Prostate gland (tissue), 2 donors: ENCODE measurements around the gene TMCO1. TPM values are rescaled to one million over a fixed set of nuclear protein-coding genes. Genes with fewer than 3 reads are reported as not detected.
A peak's percentile ranks its signal among the peaks of the same experiment; 100 is the strongest.

Source experiments
- DNase-seq: peaks from one replicate; pipeline ENCODE4 v3.0.0-alpha.2; 2019; ENCODE audit warnings: low spot score
- H3K27ac ChIP-seq, 2 donors: fragments of 200-600 bp; sonication (generic); 2 replicates each; pipeline ENCODE4 v1.5.1; 2017 to 2019
- H3K27me3 ChIP-seq: fragments of 200-600 bp; sonication (generic); replicated peaks from 2 replicates; pipeline ENCODE4 v1.5.1; 2019; ENCODE audit not compliant: insufficient read depth
- H3K36me3 ChIP-seq, 2 donors: fragments of 200-600 bp; sonication (generic); 1 replicate in 1 of 2; 2 replicates in 1 of 2; pipeline versions ENCODE4 v1.5.1 to v1.8.1; 2017 to 2019
- H3K4me1 ChIP-seq: fragments of 200-600 bp; sonication (generic); replicated peaks from 2 replicates; pipeline ENCODE4 v1.5.1; 2019
- H3K4me3 ChIP-seq, 2 donors: fragments of 200-600 bp; sonication (generic); 2 replicates each; pipeline ENCODE4 v1.5.1; 2017 to 2019
- H3K9me3 ChIP-seq: fragments of 200-600 bp; sonication (generic); 2 replicates; pipeline ENCODE4 v1.5.1; 2017
- CTCF ChIP-seq, 4 experiments: fragments of 200-600 bp in 2 of 4; fragments of 450-650 bp in 2 of 4; sonication (generic) in 2 of 4; IDR thresholded peaks; 1 replicate in 3 of 4; 2 replicates in 1 of 4; pipeline ENCODE4 v1.5.1; 2016 to 2019; ENCODE audit warnings: antibody characterized with exemption in 4 of 4, mild to moderate bottlenecking in 2 of 4, moderate library complexity in 2 of 4
- POLR2A ChIP-seq: fragments of 450-650 bp; IDR thresholded peaks from one replicate; pipeline ENCODE4 v1.6.1; 2016; ENCODE audit warnings: antibody characterized with exemption, mild to moderate bottlenecking
- POLR2AphosphoS5 ChIP-seq: sonication (generic); formaldehyde crosslinking; IDR thresholded peaks from one replicate; pipeline ENCODE4 v1.6.1; 2017; ENCODE audit warnings: antibody characterized with exemption
- WGBS: methylation state at CpG from one replicate; pipeline ENCODE4 v1.1.5; 2018; 5-methylcytosine and 5-hydroxymethylcytosine counted together
- intact Hi-C: fragments of 100-400 bp; cut with DNase I; formaldehyde crosslinking; loops from one replicate; pipeline ENCODE4 v1.14.2; 2022
- total RNA-seq, 2 donors: library from RNA; depleted of rRNA; stranded (reverse); fragments of >200 nt; gene quantifications; one replicate each; pipeline ENCODE4 v1.1.0, GENCODE V29; 2016

TMCO1 gene
- total RNA-seq, 2 donors from 2014 or later, result 90.8 to 120 TPM

- no peak for DNase-seq
- H3K4me1 ChIP-seq, result peaks cover 12% of the 10 kb centered on the region
- peak overlapping the region; percentile 91 to 98 for H3K27ac ChIP-seq
- peak overlapping the region; percentile 71 to 92 for H3K4me3 ChIP-seq
- intact Hi-C loops, result loop anchor here (5.0 to 10.0 kb wide), 2 partner anchors 70 to 103 kb away; partner anchors contain the start of gene TMCO1
- no peaks in the 10 kb centered on the region for H3K27me3 ChIP-seq
- TF ChIP-seq CTCF (IDR thresholded peaks at IDR 0.05), result no peak
- TF ChIP-seq POLR2A, result no peak
- TF ChIP-seq POLR2AphosphoS5, result no peak
- H3K36me3 ChIP-seq, result no peaks in the 10 kb centered on the region
- WGBS, result 34% methylated on average over 8 of the region's 8 CpGs
- H3K9me3 ChIP-seq, result no peaks in the 10 kb centered on the region
These were observed 71.2 kb downstream of the TMCO1 start for GRCh38 chr1:165697491-165697880.

GRCh38 chr1:165696625-165697100 is 72.0 kb downstream of the TMCO1 start:
- Histone ChIP-seq H3K4me3 (peak overlapping the region; percentile 71 to 92), H3K36me3 (no peaks in the 10 kb centered on the region), H3K4me1 (peaks cover 12% of the 10 kb centered on the region), H3K9me3 (no peaks in the 10 kb centered on the region), H3K27me3 (no peaks in the 10 kb centered on the region), H3K27ac (peak overlapping the region; percentile 1 to 25)
- intact Hi-C loops, result loop anchor here (5.0 to 10.0 kb wide), 2 partner anchors 71 to 102 kb away; partner anchors contain the start of gene TMCO1
- TF ChIP-seq POLR2AphosphoS5, result peak; percentile 80
- TF ChIP-seq POLR2A, result no peak
- DNase-seq, result peak; percentile 63
- WGBS, result 7% methylated on average over 2 of the region's 2 CpGs

- Histone ChIP-seq H3K4me3 (no peak overlapping the region), H3K9me3 (no peaks in the 10 kb centered on the region), H3K36me3 (no peaks in the 10 kb centered on the region), H3K27ac (peak overlapping the region in 1 of 2 donors; percentile 23), H3K4me1 (peaks cover 12% of the 10 kb centered on the region), H3K27me3 (no peaks in the 10 kb centered on the region)
- intact Hi-C loops, result loop anchor here (5.0 to 10.0 kb wide), 2 partner anchors 72 to 100 kb away; partner anchors contain the start of gene TMCO1
- peak; percentile 33 for DNase-seq
- TF ChIP-seq CTCF (IDR thresholded peaks at IDR 0.05) (no peak), POLR2AphosphoS5 (peak; percentile 55)
- 32% methylated on average over 7 of the region's 7 CpGs for WGBS
These were observed 73.6 kb downstream of the TMCO1 start for GRCh38 chr1:165695031-165695430.

GRCh38 chr1:165688046-165688445 is 80.6 kb downstream of the TMCO1 start:
- intact Hi-C loops, result no loop called here
- no peak overlapping the region for H3K4me3 ChIP-seq
- H3K36me3 ChIP-seq, result no peaks in the 10 kb centered on the region
- no peaks in the 10 kb centered on the region for H3K9me3 ChIP-seq
- DNase-seq, result no peak
- WGBS, result 94% methylated on average over 5 of the region's 5 CpGs
- H3K27ac ChIP-seq, result no peak overlapping the region
- no peaks in the 10 kb centered on the region for H3K27me3 ChIP-seq
- TF ChIP-seq POLR2A (no peak), POLR2AphosphoS5 (no peak), CTCF (IDR thresholded peaks at IDR 0.05) (no peak)
- no peaks in the 10 kb centered on the region for H3K4me1 ChIP-seq

GRCh38 chr1:165686971-165687433 is 81.7 kb downstream of the TMCO1 start:
- TF ChIP-seq POLR2A (no peak), POLR2AphosphoS5 (no peak), CTCF (IDR thresholded peaks at IDR 0.05) (no peak)
- DNase-seq, result no peak
- intact Hi-C loops, result no loop called here
- Histone ChIP-seq H3K27ac (no peak overlapping the region), H3K9me3 (no peaks in the 10 kb centered on the region), H3K36me3 (no peaks in the 10 kb centered on the region), H3K4me3 (no peak overlapping the region), H3K4me1 (no peaks in the 10 kb centered on the region), H3K27me3 (no peaks in the 10 kb centered on the region)
- 95% methylated on average over 2 of the region's 2 CpGs for WGBS
